SK-N-SH (cell line): ENCODE data around the gene KRT14. TPM values are rescaled to one million over a fixed set of nuclear protein-coding genes. Genes with fewer than 3 reads are reported as not detected.

Experiments
- CTCF ChIA-PET: fragments of 300-600, 350-600 bp; formaldehyde crosslinking; extraction: SDS; loops from one replicate; lab custom pipeline; 2021; lab: Yijun Ruan, JAX
- POLR2A ChIA-PET: fragments of 350-600 bp; sonication (Branson Sonifier 250); formaldehyde crosslinking; extraction: SDS; loops from one replicate; lab custom pipeline; 2020; ENCODE audit warnings: antibody characterized with exemption, inconsistent platforms; lab: Yijun Ruan, JAX
- DNase-seq: peaks from one replicate; pipeline ENCODE4 v3.0.0; 2012
- H2AFZ ChIP-seq: fragments of 200-600 bp; sonication (generic); 2 replicates; pipeline ENCODE4 v1.8.1; 2016; ENCODE audit warnings: antibody characterized with exemption, mild to moderate bottlenecking, low read depth
- H3F3A ChIP-seq: fragments of 200-600 bp; sonication (generic); replicated peaks from 2 replicates; pipeline ENCODE3; 2016; ENCODE audit warnings: antibody characterized with exemption, mild to moderate bottlenecking; ENCODE audit not compliant: insufficient read depth
- H3K27ac ChIP-seq, 2 experiments: fragments of 200-500 bp in 1 of 2; fragments of 200-600 bp in 1 of 2; sonication (Bioruptor generic) in 1 of 2; sonication (generic), shearing (Covaris generic) in 1 of 2; 2 replicates each; pipeline versions ENCODE4 v1.5.1 to v1.6.1; 2014 to 2016; ENCODE audit warnings: low read depth in 2 of 2, inconsistent platforms in 1 of 2, low read length in 1 of 2, mild to moderate bottlenecking in 1 of 2, mixed read lengths in 1 of 2
- H3K27me3 ChIP-seq: fragments of 200-600 bp; sonication (generic), shearing (Covaris generic); 2 replicates; pipeline ENCODE4 v1.6.1; 2016; ENCODE audit warnings: mixed run types; ENCODE audit not compliant: insufficient read depth
- H3K36me3 ChIP-seq, 2 experiments: fragments of 200-500 bp in 1 of 2; fragments of 200-600 bp in 1 of 2; sonication (Bioruptor generic) in 1 of 2; sonication (generic) in 1 of 2; replicated peaks in 1 of 2; 2 replicates each; pipeline versions ENCODE3 to v1.5.1; 2014 to 2016; ENCODE audit warnings: low read length in 1 of 2, mild to moderate bottlenecking in 1 of 2; ENCODE audit not compliant: insufficient read depth in 2 of 2, control insufficient read depth in 1 of 2
- H3K4me1 ChIP-seq, 2 experiments: fragments of 200-500 bp in 1 of 2; fragments of 200-600 bp in 1 of 2; sonication (Bioruptor generic) in 1 of 2; sonication (generic), shearing (Covaris generic) in 1 of 2; 2 replicates each; pipeline versions ENCODE4 v1.5.1 to v1.6.1; 2014 to 2016; ENCODE audit warnings: low read depth in 1 of 2, low read length in 1 of 2, mixed run types in 1 of 2; ENCODE audit not compliant: insufficient read depth in 2 of 2, control insufficient read depth in 1 of 2
- H3K4me2 ChIP-seq: fragments of 200-600 bp; sonication (generic), shearing (Covaris generic); 2 replicates; pipeline ENCODE4 v1.6.1; 2017; ENCODE audit warnings: mixed run types
- H3K4me3 ChIP-seq, 2 experiments: fragments of 200-500 bp in 1 of 2; fragments of 200-600 bp in 1 of 2; sonication (Bioruptor generic) in 1 of 2; sonication (generic), shearing (Covaris generic) in 1 of 2; 2 replicates each; pipeline versions ENCODE4 v1.5.1 to v1.8.1; 2014 to 2016; ENCODE audit warnings: low read depth in 2 of 2, inconsistent platforms in 1 of 2, low read length in 1 of 2, mild to moderate bottlenecking in 1 of 2, mixed read lengths in 1 of 2, moderate library complexity in 1 of 2
- H3K79me2 ChIP-seq: fragments of 200-600 bp; sonication (generic); 2 replicates; pipeline ENCODE4 v1.8.1; 2017; ENCODE audit warnings: mild to moderate bottlenecking; ENCODE audit not compliant: insufficient read depth
- H3K9ac ChIP-seq: fragments of 200-600 bp; sonication (generic); 2 replicates; pipeline ENCODE4 v1.6.1; 2017; ENCODE audit warnings: mixed run types
- H3K9me2 ChIP-seq: fragments of 200-600 bp; sonication (generic); 2 replicates; pipeline ENCODE4 v1.6.1; 2017; ENCODE audit warnings: mixed run types
- H3K9me3 ChIP-seq: fragments of 200-600 bp; sonication (generic); 2 replicates; pipeline ENCODE4 v1.6.1; 2017; ENCODE audit warnings: mixed run types, mild to moderate bottlenecking, moderate library complexity
- H4K20me1 ChIP-seq: fragments of 200-600 bp; sonication (generic); 2 replicates; pipeline ENCODE4 v1.6.1; 2017; ENCODE audit warnings: mild to moderate bottlenecking, mixed run types; ENCODE audit not compliant: insufficient read depth
- CHD2 ChIP-seq: fragments of 150-350 bp; IDR thresholded peaks from 2 replicates; pipeline ENCODE4 v1.6.1; 2018; ENCODE audit warnings: low read length; ENCODE audit not compliant: partially characterized antibody
- EP300 ChIP-seq, 2 experiments: IDR thresholded peaks; 2 replicates each; pipeline versions ENCODE4 v1.4.0 to v1.6.1; 2012; ENCODE audit warnings: borderline replicate concordance in 1 of 2, low read depth in 1 of 2, low read length in 1 of 2
- FOSL2 ChIP-seq: IDR thresholded peaks from 2 replicates; pipeline ENCODE4 v1.4.0; 2012; ENCODE audit warnings: low read depth, mild to moderate bottlenecking, moderate library complexity, borderline replicate concordance
- FOXM1 ChIP-seq: IDR thresholded peaks from 2 replicates; pipeline ENCODE4 v1.4.0; 2012; ENCODE audit warnings: low read depth, mild to moderate bottlenecking
- GATA2 ChIP-seq: sonication (generic); formaldehyde crosslinking; IDR thresholded peaks from 2 replicates; pipeline ENCODE4 v1.5.0; 2020; ENCODE audit warnings: mild to moderate bottlenecking, missing genetic modification reagents
- JUND ChIP-seq: IDR thresholded peaks from 2 replicates; pipeline ENCODE4 v1.4.0; 2012
- MXI1 ChIP-seq: IDR thresholded peaks from 2 replicates; pipeline ENCODE4 v1.6.1; 2012; ENCODE audit warnings: mild to moderate bottlenecking, low read depth, low read length, improper control_type of control experiment
- NRF1 ChIP-seq: IDR thresholded peaks from 2 replicates; pipeline ENCODE4 v1.6.1; 2012; ENCODE audit warnings: low read depth, mild to moderate bottlenecking, low read length
- POLR2AphosphoS5 ChIP-seq: IDR thresholded peaks from 2 replicates; pipeline ENCODE4 v1.6.1; 2012; ENCODE audit warnings: low read depth, low read length
- RAD21 ChIP-seq: IDR thresholded peaks from 2 replicates; pipeline ENCODE4 v1.6.1; 2012; ENCODE audit warnings: mild to moderate bottlenecking, low read length
- RCOR1 ChIP-seq: fragments of 150-350 bp; IDR thresholded peaks from 2 replicates; pipeline ENCODE4 v1.6.1; 2017; ENCODE audit warnings: antibody characterized with exemption, low read length
- RFX5 ChIP-seq: IDR thresholded peaks from 2 replicates; pipeline ENCODE4 v1.6.1; 2012; ENCODE audit warnings: mild to moderate bottlenecking, improper control_type of control experiment, low read length
- RXRA ChIP-seq: IDR thresholded peaks from 2 replicates; pipeline ENCODE4 v1.4.0; 2012; ENCODE audit warnings: low read depth, mild to moderate bottlenecking, borderline replicate concordance
- SMC3 ChIP-seq: IDR thresholded peaks from 2 replicates; pipeline ENCODE4 v1.6.1; 2012; ENCODE audit warnings: low read depth, low read length, improper control_type of control experiment
- TCF12 ChIP-seq: IDR thresholded peaks from 2 replicates; pipeline ENCODE4 v1.4.0; 2012
- TEAD4 ChIP-seq: IDR thresholded peaks from 2 replicates; pipeline ENCODE4 v1.4.0; 2012; ENCODE audit warnings: mild to moderate bottlenecking, borderline replicate concordance; ENCODE audit not compliant: insufficient read depth
- USF1 ChIP-seq: IDR thresholded peaks from 2 replicates; pipeline ENCODE4 v1.4.0; 2012; ENCODE audit warnings: low read depth, borderline replicate concordance
- USF2 ChIP-seq: fragments of 150-350 bp; IDR thresholded peaks from 2 replicates; pipeline ENCODE4 v1.6.1; 2017; ENCODE audit warnings: antibody characterized with exemption, low read length, low read depth, borderline replicate concordance
- YY1 ChIP-seq: IDR thresholded peaks from 2 replicates; pipeline ENCODE4 v1.4.0; 2012; ENCODE audit warnings: low read depth, mild to moderate bottlenecking
- WGBS: methylation state at CpG from one replicate; pipeline ENCODE4 v1.1.6; 2017; ENCODE audit warnings: low lambda C conversion rate; 5-methylcytosine and 5-hydroxymethylcytosine counted together
- polyA plus RNA-seq, 3 experiments: library from polyadenylated mRNA; depleted of rRNA; stranded (reverse); fragments of >200 nt; gene quantifications; 2 replicates each; pipeline ENCODE4 v1.2.3, GENCODE V29; 2012
- TF ChIP-seq, protein P1 (sequence below): IDR thresholded peaks from 2 replicates; pipeline ENCODE4 v1.4.0; 2012; ENCODE audit warnings: low read depth, borderline replicate concordance
- TF ChIP-seq, protein P2 (sequence below): IDR thresholded peaks from 2 replicates; pipeline ENCODE4 v1.4.0; 2012; ENCODE audit warnings: low read depth

Gene KRT14
- polyA plus RNA-seq, 1 of the 3 experiments (the other 2 are of a cell fraction): not detected

GRCh38 chr17:41593306-41593981 is 6.7 kb upstream of the KRT14 start (continued):
- TF ChIP-seq, protein P1, sequence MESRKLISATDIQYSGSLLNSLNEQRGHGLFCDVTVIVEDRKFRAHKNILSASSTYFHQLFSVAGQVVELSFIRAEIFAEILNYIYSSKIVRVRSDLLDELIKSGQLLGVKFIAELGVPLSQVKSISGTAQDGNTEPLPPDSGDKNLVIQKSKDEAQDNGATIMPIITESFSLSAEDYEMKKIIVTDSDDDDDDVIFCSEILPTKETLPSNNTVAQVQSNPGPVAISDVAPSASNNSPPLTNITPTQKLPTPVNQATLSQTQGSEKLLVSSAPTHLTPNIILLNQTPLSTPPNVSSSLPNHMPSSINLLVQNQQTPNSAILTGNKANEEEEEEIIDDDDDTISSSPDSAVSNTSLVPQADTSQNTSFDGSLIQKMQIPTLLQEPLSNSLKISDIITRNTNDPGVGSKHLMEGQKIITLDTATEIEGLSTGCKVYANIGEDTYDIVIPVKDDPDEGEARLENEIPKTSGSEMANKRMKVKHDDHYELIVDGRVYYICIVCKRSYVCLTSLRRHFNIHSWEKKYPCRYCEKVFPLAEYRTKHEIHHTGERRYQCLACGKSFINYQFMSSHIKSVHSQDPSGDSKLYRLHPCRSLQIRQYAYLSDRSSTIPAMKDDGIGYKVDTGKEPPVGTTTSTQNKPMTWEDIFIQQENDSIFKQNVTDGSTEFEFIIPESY: no peak
- TF ChIP-seq SMC3 (no peak), FOXM1 (no peak), JUND (no peak), USF2 (no peak), RXRA (no peak), NRF1 (no peak), GATA2 (CRISPR knock-in tag) (no peak), FOSL2 (no peak), TEAD4 (no peak), CHD2 (no peak)

DNA sequence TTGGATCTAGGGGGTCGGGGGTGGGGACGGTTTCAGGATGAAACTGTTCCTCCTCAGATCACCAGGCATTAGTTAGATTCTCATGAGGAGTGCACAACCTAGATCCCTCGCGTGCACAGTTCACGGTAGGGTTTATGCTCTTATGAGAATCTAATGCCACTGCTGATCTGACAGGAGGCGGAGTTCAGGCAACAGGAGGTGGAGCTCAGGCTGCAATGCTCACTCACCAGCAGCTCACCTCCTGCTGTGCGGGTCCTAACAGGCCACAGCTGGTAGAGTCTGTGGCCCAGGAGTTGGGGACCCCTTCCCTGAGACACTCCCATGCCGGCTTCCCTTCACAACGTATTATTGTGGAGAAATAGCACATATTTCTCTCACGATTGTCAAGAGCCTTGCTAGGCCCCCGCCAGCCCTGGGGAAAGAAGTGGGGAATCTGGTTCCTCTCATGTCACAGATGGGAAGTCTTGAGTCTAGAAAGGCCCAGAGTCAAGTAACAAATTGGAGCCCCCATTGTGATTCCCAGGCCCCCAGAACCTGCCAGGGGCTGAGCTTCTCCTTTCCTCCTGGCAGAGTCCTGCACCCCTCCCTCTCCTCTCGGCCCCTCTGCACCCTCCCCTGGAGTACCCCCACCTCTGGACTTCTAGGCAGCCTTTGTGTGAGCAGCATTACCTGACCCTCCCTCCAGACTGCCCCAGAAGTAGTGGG is 6.1 kb upstream of the KRT14 start:
- Histone ChIP-seq H3K9me3 (no peaks in the 10 kb centered on the region), H2AFZ (no peak overlapping the region), H3K4me3 (no peak overlapping the region), H3K4me1 (peaks cover 0 to 3% of the 10 kb centered on the region in 2 experiments; a peak in 1 of 4 replicates), H4K20me1 (no peaks in the 10 kb centered on the region)
- POLR2A ChIA-PET: no interaction called here
- CTCF ChIA-PET: interaction anchor here (0.9 to 7.6 kb wide), 5 partner anchors 13 to 70 kb away, joined by 3 to 50 read pairs (median 6); no protein-coding TSS in a partner anchor
- no peak for TF ChIP-seq EP300 (IDR thresholded peaks at IDR 0.05; ENCODE audit: borderline replicate concordance in 1 of 2, low read depth in 1 of 2, low read length in 1 of 2)
- no peak for TF ChIP-seq JUND
- TF ChIP-seq RFX5: no peak
- TF ChIP-seq SMC3: no peak
- TF ChIP-seq USF2: no peak
- TF ChIP-seq, protein P2, sequence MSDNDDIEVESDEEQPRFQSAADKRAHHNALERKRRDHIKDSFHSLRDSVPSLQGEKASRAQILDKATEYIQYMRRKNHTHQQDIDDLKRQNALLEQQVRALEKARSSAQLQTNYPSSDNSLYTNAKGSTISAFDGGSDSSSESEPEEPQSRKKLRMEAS: no peak
- no peak for TF ChIP-seq MXI1
- TF ChIP-seq USF1: no peak
- TF ChIP-seq RCOR1: no peak
- TF ChIP-seq YY1: no peak
- TF ChIP-seq, protein P1: no peak
- no peak for TF ChIP-seq POLR2AphosphoS5
- TF ChIP-seq RAD21: no peak
- TF ChIP-seq TCF12: no peak
- no peak for TF ChIP-seq FOXM1
- TF ChIP-seq, all 33 proteins: peak for 0
- H3K9ac ChIP-seq: no peak overlapping the region
- H3K79me2 ChIP-seq: no peaks in the 10 kb centered on the region
- H3K9me2 ChIP-seq: no peaks in the 10 kb centered on the region
- DNase-seq: no peak
- H3K36me3 ChIP-seq: no peaks in the 10 kb centered on the region
- no peak overlapping the region for H3K4me2 ChIP-seq
- H3F3A ChIP-seq: no peaks in the 10 kb centered on the region
- 43% methylated on average over 9 of the region's 12 CpGs for WGBS
- peaks cover 40% of the 10 kb centered on the region for H3K27me3 ChIP-seq
- H3K27ac ChIP-seq: no peak overlapping the region
